Umbilical cord (tissue), 1 donor: ENCODE data around the gene HNRNPR. TPM values are rescaled to one million over a fixed set of nuclear protein-coding genes. Genes with fewer than 3 reads are reported as not detected.

ENCODE experiments used
- total RNA-seq: library from RNA; depleted of rRNA; stranded (reverse); fragments of >200 nt; gene quantifications from one replicate; pipeline ENCODE4 v1.2.3, GENCODE V29; 2014; ENCODE audit warnings: low replicate concordance; ENCODE audit not compliant: insufficient read depth

HNRNPR gene
- total RNA-seq, 1 donor from 2014 or later: 85.7 TPM

Other genes starting within 250 kb of the HNRNPR start
- gene LUZP1, start 175.4 kb downstream of the HNRNPR start, total RNA-seq: 13.0 TPM
- gene HTR1D, start 126.8 kb downstream of the HNRNPR start, total RNA-seq: 1.4 TPM
- gene ZNF436, start 25.6 kb upstream of the HNRNPR start, total RNA-seq: 21.4 TPM
- gene TCEA3, start 80.5 kb upstream of the HNRNPR start, total RNA-seq: 44.8 TPM
- gene ASAP3, start 139.9 kb upstream of the HNRNPR start, total RNA-seq: 35.6 TPM
- 5.1 TPM for gene E2F2, start 186.9 kb upstream of the HNRNPR start, total RNA-seq
- gene ID3, start 215.2 kb upstream of the HNRNPR start, total RNA-seq: 151 TPM